Right cardiac atrium (tissue), 5 donors: ENCODE measurements around the gene MTHFS. TPM values are rescaled to one million over a fixed set of nuclear protein-coding genes. Genes with fewer than 3 reads are reported as not detected.
A peak's percentile ranks its signal among the peaks of the same experiment; 100 is the strongest.

Source experiments
- ATAC-seq, 2 donors: fragments of 200-7000 bp; cut with Tn5 transposase; one replicate each; pipeline versions ENCODE4 v1.8.0 to v1.9.1; 2020; ENCODE audit warnings: moderate library complexity in 2 of 2, mild to moderate bottlenecking in 1 of 2
- DNase-seq, 3 donors: peaks; one replicate each; pipeline ENCODE4 v3.0.0-alpha.2; 2020
- H3K27ac ChIP-seq: one replicate; pipeline ENCODE4 v1.5.1; 2013; ENCODE audit warnings: mild to moderate bottlenecking, low read length, control low read depth, moderate library complexity
- H3K27me3 ChIP-seq: one replicate; pipeline ENCODE4 v1.6.1; 2013; ENCODE audit not compliant: control insufficient read depth, insufficient read depth
- H3K4me1 ChIP-seq: one replicate; pipeline ENCODE4 v1.6.1; 2013; ENCODE audit warnings: low read length; ENCODE audit not compliant: control insufficient read depth, insufficient read depth
- H3K4me3 ChIP-seq: one replicate; pipeline ENCODE4 v1.5.1; 2013; ENCODE audit warnings: low read length, control low read depth
- H3K9me3 ChIP-seq: one replicate; pipeline ENCODE4 v1.6.1; 2013; ENCODE audit warnings: low read length; ENCODE audit not compliant: control insufficient read depth
- WGBS: extraction: QIAGEN DNeasy Blood & Tissue Kit; methylation state at CpG from one replicate; pipeline ENCODE4 v1.1.7; 2013; 5-methylcytosine and 5-hydroxymethylcytosine counted together
- intact Hi-C, 4 donors: fragments of 100-400 bp; cut with DNase I; formaldehyde crosslinking; loops; one replicate each; pipeline versions ENCODE4 v1.11.0 to v1.14.0; 2022 to 2023
- polyA plus RNA-seq: library from polyadenylated mRNA; stranded (reverse); fragments of 200-250 nt; gene quantifications from one replicate; pipeline ENCODE4 v1.2.3, GENCODE V29; 2013
- total RNA-seq, 4 donors: library from RNA; stranded (reverse); fragmentation: NEBNext Ultra II Directional; extraction: Animal tissue kit (Norgen Biotek cat#: 25700); gene quantifications; one replicate each; pipeline ENCODE4 v1.2.1, GENCODE V29; 2021
- donor health status: healthy with polysubstance abuse.
- donor health status: DM: no; HTN: yes; CAD: no.
- donor health status: DM: no; HTN: no; CAD: no.
- donor health status: DM: no; HTN: yes; CAD: no; lungs with severe emphysema.
- donor health status: DM: yes; HTN: yes; CAD: no.

MTHFS gene
- total and polyA plus RNA-seq, 5 donors, result 12.3 to 35.2 (median 18.9) TPM

DNA sequence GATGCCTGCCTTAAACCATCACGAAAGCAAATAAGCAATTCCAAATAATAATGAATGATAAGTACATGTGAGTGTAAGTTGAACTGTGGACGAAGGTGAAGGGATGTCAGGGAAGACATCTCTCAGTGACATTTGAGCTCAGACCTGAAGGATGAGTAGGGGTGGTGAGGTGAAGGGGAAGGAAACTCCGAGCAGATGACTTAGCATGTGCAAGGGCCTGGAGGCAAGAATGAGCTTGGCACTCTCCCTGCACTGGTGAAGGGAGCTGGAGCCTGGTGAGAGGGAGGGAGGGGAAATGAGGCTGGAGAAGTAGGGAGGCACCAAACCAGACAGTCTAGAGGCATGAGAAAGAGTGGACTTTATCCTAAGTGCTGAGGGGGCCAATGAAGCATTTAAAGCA is 84.3 kb downstream of the MTHFS start:
- no peak overlapping the region for H3K27ac ChIP-seq
- intact Hi-C loops, result no loop called here
- H3K4me3 ChIP-seq, result no peak overlapping the region
- WGBS, result 66% methylated on average over 3 of the region's 3 CpGs
- no peaks in the 10 kb centered on the region for H3K27me3 ChIP-seq
- DNase-seq (no peak), ATAC-seq (no peak)
- peaks cover 4% of the 10 kb centered on the region for H3K4me1 ChIP-seq
- H3K9me3 ChIP-seq, result no peaks in the 10 kb centered on the region

DNA sequence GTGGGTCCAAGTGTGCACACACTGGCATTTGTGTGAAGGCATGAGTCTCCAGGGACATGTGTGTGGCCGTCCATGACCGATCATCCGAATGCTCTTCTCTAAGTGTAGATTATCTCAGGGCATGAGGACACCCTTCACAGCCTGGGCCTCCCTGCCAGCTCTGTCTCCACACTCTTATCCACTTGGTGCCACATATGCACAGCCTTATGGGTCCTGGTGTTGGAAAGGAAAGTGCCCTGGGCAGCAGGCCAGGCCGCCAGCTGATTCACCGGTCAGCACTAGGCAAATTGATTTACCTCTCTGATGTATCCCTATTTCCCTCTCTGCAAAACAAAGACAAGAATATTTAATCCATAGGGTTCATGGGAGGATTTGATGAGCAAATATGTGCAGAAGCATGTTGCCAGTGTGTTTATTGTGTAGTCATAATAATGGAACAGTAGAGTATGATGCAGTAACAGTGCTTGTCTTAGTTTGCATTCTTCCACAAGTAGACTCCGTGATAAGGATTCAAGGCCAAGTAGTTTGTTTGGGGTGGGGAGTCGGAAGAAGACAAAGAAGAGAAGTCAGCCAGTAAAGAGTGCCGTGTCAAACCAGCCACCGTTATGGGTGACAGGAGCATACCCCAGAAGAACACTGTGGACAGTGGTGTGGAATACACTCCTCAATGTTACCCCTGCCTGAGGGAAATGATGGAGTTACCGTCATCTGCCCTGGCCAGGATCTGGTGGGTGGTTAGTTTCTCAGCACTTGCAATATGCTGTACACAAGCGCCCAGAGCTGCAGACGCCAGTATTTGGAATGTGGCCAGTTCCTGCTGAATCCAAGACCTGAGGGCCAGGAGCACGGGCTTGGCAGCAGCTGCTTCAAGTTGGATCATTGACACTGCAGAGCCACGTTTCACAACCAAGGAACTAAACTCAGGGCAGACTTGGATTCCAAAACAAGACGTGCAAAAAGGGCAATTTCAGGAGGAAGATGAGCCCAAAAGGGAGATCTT is 85.1 kb downstream of the MTHFS start:
- intact Hi-C loops, result no loop called here
- Histone ChIP-seq H3K9me3 (no peaks in the 10 kb centered on the region), H3K4me1 (peaks cover 4% of the 10 kb centered on the region), H3K27ac (no peak overlapping the region), H3K27me3 (no peaks in the 10 kb centered on the region), H3K4me3 (no peak overlapping the region)
- peak; percentile 83 to 87 for ATAC-seq
- WGBS, result 30% methylated on average over 15 of the region's 15 CpGs
- DNase-seq, result peak; percentile 76 to 90 (median 89)

DNA sequence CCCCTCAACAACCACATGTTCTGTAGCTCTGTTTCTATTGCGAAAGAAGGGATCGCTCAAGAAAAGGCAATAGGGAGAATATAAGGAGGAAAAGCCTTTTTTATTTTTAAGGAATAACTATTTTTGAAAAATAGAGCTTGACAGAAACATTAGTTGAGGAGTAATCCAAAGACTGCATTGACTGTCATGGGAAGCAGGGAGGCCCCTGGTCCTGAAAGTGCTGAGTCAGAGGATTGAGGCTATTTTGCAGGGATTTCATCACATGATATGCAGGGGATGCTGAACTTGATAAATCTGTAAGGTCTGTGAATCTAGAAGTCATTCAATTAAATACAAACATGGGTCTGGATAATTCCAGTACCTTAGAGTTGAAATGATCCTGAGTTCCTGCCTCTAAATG is 92.0 kb downstream of the MTHFS start:
- WGBS, result 94% methylated on average over 2 of the region's 2 CpGs
- H3K27ac ChIP-seq, result no peak overlapping the region
- H3K9me3 ChIP-seq, result no peaks in the 10 kb centered on the region
- intact Hi-C loops, result no loop called here
- H3K27me3 ChIP-seq, result no peaks in the 10 kb centered on the region
- no peak for DNase-seq
- no peak overlapping the region for H3K4me3 ChIP-seq
- H3K4me1 ChIP-seq, result no peaks in the 10 kb centered on the region
- no peak for ATAC-seq

DNA sequence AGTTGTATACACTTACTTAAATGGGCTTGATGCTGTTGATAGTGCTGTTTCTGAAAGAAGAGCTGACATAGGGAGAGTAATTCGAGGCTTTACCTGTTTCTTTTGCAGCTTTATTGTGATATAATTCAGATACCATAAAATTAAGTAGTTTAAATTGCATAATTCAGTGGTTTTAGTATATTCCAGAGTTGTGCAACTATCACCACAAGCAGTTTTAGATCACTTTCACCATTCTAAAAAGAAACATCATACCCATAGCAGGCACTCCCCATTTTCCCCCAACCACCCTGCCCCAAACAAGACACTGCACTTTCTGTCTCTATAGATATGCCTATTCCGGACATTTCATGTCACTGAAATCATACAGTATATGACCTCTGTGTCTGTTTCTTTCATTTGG is 98.5 kb downstream of the MTHFS start:
- H3K27ac ChIP-seq, result no peak overlapping the region
- 73% methylated on average over 2 of the region's 2 CpGs for WGBS
- ATAC-seq (no peak), DNase-seq (no peak)
- H3K4me1 ChIP-seq, result no peaks in the 10 kb centered on the region
- no peaks in the 10 kb centered on the region for H3K27me3 ChIP-seq
- no peaks in the 10 kb centered on the region for H3K9me3 ChIP-seq
- H3K4me3 ChIP-seq, result no peak overlapping the region
- intact Hi-C loops, result no loop called here

Other genes with a start within 250 kb of the MTHFS start
- gene BCL2A1, start 74.2 kb upstream of the MTHFS start, total RNA-seq, result 1 to 10 TPM in 1 of 4 donors, under 1 TPM in 2, not detected in 1; 0.29 to 1.1 (median 0.46) TPM
- gene BCL2A1, start 74.2 kb upstream of the MTHFS start, polyA plus RNA-seq, result 0.41 TPM
- 10 to 100 TPM; 64.4 to 72.7 (median 70.4) TPM for gene ZFAND6, start 162.7 kb upstream of the MTHFS start, total RNA-seq
- gene ZFAND6, start 162.7 kb upstream of the MTHFS start, polyA plus RNA-seq, result 84.6 TPM